Ovary (tissue), 3 donors: Measurements from ENCODE around the gene MATK.

Experiments used
- EP300 ChIP-seq: sonication (generic); formaldehyde crosslinking; IDR thresholded peaks from one replicate; pipeline ENCODE4 v1.6.1; 2017; ENCODE audit warnings: antibody characterized with exemption
- POLR2A ChIP-seq: fragments of 450-650 bp; IDR thresholded peaks from one replicate; pipeline ENCODE4 v1.6.1; 2017; ENCODE audit warnings: antibody characterized with exemption, mild to moderate bottlenecking, moderate library complexity
- TF ChIP-seq, protein P1 (sequence below), 3 donors: fragments of 450-650 bp in 2 of 3; fragments of 200-600 bp in 1 of 3; IDR thresholded peaks; one replicate each; pipeline versions ENCODE4 v1.5.1 to v1.8.0; 2016 to 2022; ENCODE audit warnings: antibody characterized with exemption in 3 of 3, mild to moderate bottlenecking in 1 of 3
- donor health status: DM: no; HTN: no; CAD: no.

DNA sequence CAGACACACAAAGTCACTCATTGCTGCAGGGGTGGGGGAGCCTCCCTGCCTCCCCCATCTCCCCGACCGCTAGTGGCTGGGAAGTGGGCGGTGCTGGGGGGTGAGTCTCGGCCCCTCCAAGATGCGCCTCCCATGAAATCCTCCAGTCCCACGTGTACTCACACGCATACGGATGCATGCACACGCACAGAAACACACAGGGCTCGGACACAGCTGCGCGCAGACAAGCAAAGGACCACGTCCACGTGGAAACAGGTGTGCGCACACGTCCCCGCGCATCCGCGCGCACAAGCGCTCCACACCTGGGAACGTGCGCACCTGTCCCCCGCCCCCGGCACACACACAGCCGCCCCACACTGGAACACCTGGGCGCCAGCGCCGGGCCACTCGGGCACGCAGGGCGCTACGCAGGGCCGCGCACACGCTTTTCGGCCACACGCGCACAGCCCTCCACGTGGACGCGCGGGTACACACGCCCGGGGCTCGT lies 687 bp downstream of the MATK start:
- TF ChIP-seq, protein P1, sequence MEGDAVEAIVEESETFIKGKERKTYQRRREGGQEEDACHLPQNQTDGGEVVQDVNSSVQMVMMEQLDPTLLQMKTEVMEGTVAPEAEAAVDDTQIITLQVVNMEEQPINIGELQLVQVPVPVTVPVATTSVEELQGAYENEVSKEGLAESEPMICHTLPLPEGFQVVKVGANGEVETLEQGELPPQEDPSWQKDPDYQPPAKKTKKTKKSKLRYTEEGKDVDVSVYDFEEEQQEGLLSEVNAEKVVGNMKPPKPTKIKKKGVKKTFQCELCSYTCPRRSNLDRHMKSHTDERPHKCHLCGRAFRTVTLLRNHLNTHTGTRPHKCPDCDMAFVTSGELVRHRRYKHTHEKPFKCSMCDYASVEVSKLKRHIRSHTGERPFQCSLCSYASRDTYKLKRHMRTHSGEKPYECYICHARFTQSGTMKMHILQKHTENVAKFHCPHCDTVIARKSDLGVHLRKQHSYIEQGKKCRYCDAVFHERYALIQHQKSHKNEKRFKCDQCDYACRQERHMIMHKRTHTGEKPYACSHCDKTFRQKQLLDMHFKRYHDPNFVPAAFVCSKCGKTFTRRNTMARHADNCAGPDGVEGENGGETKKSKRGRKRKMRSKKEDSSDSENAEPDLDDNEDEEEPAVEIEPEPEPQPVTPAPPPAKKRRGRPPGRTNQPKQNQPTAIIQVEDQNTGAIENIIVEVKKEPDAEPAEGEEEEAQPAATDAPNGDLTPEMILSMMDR (IDR thresholded peaks at IDR 0.05) = no peak
- TF ChIP-seq POLR2A = no peak
- no peak for TF ChIP-seq EP300
